ENCODE data around the gene TUBB2B.
"Not testable (repeated sequence)": the region's sequence is repeated elsewhere in the genome, so short reads cannot be mapped to it uniquely, and the experiment has no call there.

TUBB2B gene

DNA sequence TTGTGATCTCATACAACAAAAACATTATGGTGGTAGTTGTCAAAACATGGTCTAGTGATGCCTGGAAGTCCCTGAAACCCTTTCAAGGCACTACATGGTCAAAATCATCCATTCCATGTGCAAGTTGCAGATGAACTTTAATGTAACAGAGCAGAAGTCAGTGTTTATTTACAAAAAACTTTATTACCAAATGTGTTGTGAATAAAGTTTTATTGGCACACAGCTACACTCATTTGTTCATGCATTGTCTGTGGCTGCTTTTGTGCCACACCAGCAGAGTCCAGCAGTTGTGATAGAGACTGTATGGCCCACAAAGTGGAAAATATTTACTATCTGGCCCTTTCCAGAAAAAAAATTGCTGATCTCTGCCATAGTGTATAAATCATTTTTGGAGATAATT, 26.8 kb downstream of the TUBB2B start:
- Histone ChIP-seq H3K36me3 (ENCODE audit: insufficient read depth, insufficient read length, low read length) (no peaks in the 10 kb centered on the region), H3K9me3 (ENCODE audit: insufficient read depth, low read length) (no peaks in the 10 kb centered on the region), H3K4me3 (ENCODE audit: insufficient read length, low read depth) (no peak overlapping the region), H3K27me3 (ENCODE audit: insufficient read depth, insufficient read length) (no peaks in the 10 kb centered on the region), H3K4me1 (ENCODE audit: insufficient read depth, insufficient read length) (peaks cover 2% of the 10 kb centered on the region), H3K9ac (ENCODE audit: insufficient read length, low read depth) (no peak overlapping the region)
- no peak for TF ChIP-seq YY1 (IDR thresholded peaks at IDR 0.05; ENCODE audit: insufficient read depth, insufficient read length)
- no peak for TF ChIP-seq SUZ12 (IDR thresholded peaks at IDR 0.05; ENCODE audit: extremely low read depth, insufficient read depth, insufficient read length)
- no peak for TF ChIP-seq ZNF274 (IDR thresholded peaks at IDR 0.05; ENCODE audit: low read depth, low read length)
- DNase-seq (ENCODE audit: low read depth, low spot score) = no peak

- no peak overlapping the region for H3K9ac ChIP-seq (ENCODE audit: insufficient read length, low read depth)
- H3K27me3 ChIP-seq (ENCODE audit: insufficient read depth, insufficient read length) = no peaks in the 10 kb centered on the region
- H3K4me3 ChIP-seq (ENCODE audit: insufficient read length, low read depth) = no peak overlapping the region
- H3K9me3 ChIP-seq (ENCODE audit: insufficient read depth, low read length) = no peaks in the 10 kb centered on the region
- no peak for DNase-seq (ENCODE audit: low read depth, low spot score)
- H3K4me1 ChIP-seq (ENCODE audit: insufficient read depth, insufficient read length) = peaks cover 12% of the 10 kb centered on the region
- TF ChIP-seq YY1 (IDR thresholded peaks at IDR 0.05; ENCODE audit: insufficient read depth, insufficient read length) = no peak
- no peak for TF ChIP-seq SUZ12 (IDR thresholded peaks at IDR 0.05; ENCODE audit: extremely low read depth, insufficient read depth, insufficient read length)
- TF ChIP-seq ZNF274 (IDR thresholded peaks at IDR 0.05; ENCODE audit: low read depth, low read length) = no peak
- no peaks in the 10 kb centered on the region for H3K36me3 ChIP-seq (ENCODE audit: insufficient read depth, insufficient read length, low read length)
Measured at GRCh38 chr6:3199382-3199781, 28.1 kb downstream of the TUBB2B start.

DNA sequence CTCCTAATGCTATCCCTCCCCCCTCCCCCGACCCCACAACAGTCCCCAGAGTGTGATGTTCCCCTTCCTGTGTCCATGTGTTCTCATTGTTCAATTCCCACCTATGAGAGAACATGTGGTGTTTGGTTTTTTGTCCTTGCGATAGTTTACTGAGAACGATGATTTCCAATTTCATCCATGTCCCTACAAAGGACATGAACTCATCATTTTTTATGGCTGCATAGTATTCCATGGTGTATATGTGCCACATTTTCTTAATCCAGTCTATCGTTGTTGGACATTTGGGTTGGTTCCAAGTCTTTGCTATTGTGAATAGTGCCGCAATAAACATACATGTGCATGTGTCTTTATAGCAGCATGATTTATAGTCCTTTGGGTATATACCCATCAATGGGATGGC, 29.7 kb downstream of the TUBB2B start:
- H3K4me1 ChIP-seq (ENCODE audit: insufficient read depth, insufficient read length) = peaks cover 17% of the 10 kb centered on the region
- not testable (repeated sequence) for H3K36me3 ChIP-seq (ENCODE audit: insufficient read depth, insufficient read length, low read length); H3K9ac ChIP-seq (ENCODE audit: insufficient read length, low read depth); H3K27me3 ChIP-seq (ENCODE audit: insufficient read depth, insufficient read length); H3K9me3 ChIP-seq (ENCODE audit: insufficient read depth, low read length); H3K4me3 ChIP-seq (ENCODE audit: insufficient read length, low read depth); DNase-seq (ENCODE audit: low read depth, low spot score)

- no peaks in the 10 kb centered on the region for H3K36me3 ChIP-seq (ENCODE audit: insufficient read depth, insufficient read length, low read length)
- no peaks in the 10 kb centered on the region for H3K9me3 ChIP-seq (ENCODE audit: insufficient read depth, low read length)
- TF ChIP-seq ZNF274 (IDR thresholded peaks at IDR 0.05; ENCODE audit: low read depth, low read length) = no peak
- TF ChIP-seq SUZ12 (IDR thresholded peaks at IDR 0.05; ENCODE audit: extremely low read depth, insufficient read depth, insufficient read length) = no peak
- no peak for TF ChIP-seq YY1 (IDR thresholded peaks at IDR 0.05; ENCODE audit: insufficient read depth, insufficient read length)
- H3K4me1 ChIP-seq (ENCODE audit: insufficient read depth, insufficient read length) = peaks cover 17% of the 10 kb centered on the region
- no peak for DNase-seq (ENCODE audit: low read depth, low spot score)
- no peaks in the 10 kb centered on the region for H3K27me3 ChIP-seq (ENCODE audit: insufficient read depth, insufficient read length)
- H3K4me3 ChIP-seq (ENCODE audit: insufficient read length, low read depth) = no peak overlapping the region
- H3K9ac ChIP-seq (ENCODE audit: insufficient read length, low read depth) = no peak overlapping the region
Measured at GRCh38 chr6:3196770-3197169, 30.7 kb downstream of the TUBB2B start.

DNA sequence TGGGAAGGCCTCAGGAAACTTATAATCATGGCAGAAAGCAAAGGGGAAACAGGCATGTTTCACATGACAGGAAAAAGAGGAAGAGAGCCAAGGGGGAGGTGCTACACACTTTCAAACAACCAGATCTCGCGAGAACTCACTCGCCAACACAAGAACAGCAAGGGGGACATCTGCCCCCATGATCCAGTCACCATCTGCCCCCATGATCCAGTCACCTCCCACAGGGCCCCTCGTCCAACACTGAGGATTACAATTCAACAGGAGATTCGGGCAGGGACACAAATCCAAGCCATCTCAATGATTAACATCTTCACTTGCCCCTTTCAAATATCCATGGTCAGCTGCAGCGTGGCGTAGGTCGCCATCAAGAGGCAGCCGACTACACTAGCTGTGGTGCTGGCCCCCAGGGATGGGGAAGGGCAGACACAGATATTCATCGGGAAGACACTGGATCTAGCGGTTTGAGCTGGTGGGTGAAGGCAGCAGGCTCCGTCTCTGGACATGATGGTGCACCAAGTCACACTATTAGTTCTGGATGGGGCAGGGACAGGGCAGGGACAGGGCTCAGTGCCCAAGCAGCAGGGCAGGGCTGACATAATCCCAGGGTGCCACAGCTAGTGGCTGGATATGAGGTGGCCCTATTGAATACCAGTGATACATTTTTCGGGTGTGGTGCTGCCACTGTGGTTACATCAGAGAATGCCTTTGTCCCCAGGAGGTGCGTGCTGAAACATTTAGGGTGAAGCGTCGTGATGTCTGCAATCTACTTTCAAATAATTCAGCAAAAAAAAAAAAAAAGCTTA, 31.6 kb downstream of the TUBB2B start:
- TF ChIP-seq SUZ12 (IDR thresholded peaks at IDR 0.05; ENCODE audit: extremely low read depth, insufficient read depth, insufficient read length) = no peak
- no peak for TF ChIP-seq YY1 (IDR thresholded peaks at IDR 0.05; ENCODE audit: insufficient read depth, insufficient read length)
- TF ChIP-seq ZNF274 (IDR thresholded peaks at IDR 0.05; ENCODE audit: low read depth, low read length) = no peak
- H3K4me1 ChIP-seq (ENCODE audit: insufficient read depth, insufficient read length) = peaks cover 17% of the 10 kb centered on the region
- DNase-seq (ENCODE audit: low read depth, low spot score) = no peak
- H3K27me3 ChIP-seq (ENCODE audit: insufficient read depth, insufficient read length) = no peaks in the 10 kb centered on the region
- H3K9ac ChIP-seq (ENCODE audit: insufficient read length, low read depth) = peak overlapping the region; percentile 51
- no peak overlapping the region for H3K4me3 ChIP-seq (ENCODE audit: insufficient read length, low read depth)
- H3K9me3 ChIP-seq (ENCODE audit: insufficient read depth, low read length) = peaks cover 3% of the 10 kb centered on the region; the same call in 1 of the 2 replicates
- no peaks in the 10 kb centered on the region for H3K36me3 ChIP-seq (ENCODE audit: insufficient read depth, insufficient read length, low read length)

DNA sequence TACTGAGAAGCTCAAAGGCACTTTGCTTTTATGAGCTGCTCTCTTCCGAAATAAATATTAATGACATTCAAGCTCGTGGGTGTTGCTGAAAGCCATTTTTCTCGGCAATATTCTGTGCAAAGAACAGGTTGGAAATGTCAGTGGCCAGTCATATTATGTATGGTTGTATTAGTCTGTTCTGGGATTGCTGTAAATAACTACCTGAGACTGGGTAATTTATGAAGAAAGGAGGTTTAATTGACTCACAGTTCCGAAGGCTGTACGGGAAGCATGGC, 32.1 kb downstream of the TUBB2B start:
- H3K4me3 ChIP-seq (ENCODE audit: insufficient read length, low read depth) = no peak overlapping the region
- TF ChIP-seq YY1 (IDR thresholded peaks at IDR 0.05; ENCODE audit: insufficient read depth, insufficient read length) (no peak), SUZ12 (IDR thresholded peaks at IDR 0.05; ENCODE audit: extremely low read depth, insufficient read depth, insufficient read length) (no peak), ZNF274 (IDR thresholded peaks at IDR 0.05; ENCODE audit: low read depth, low read length) (no peak)
- no peaks in the 10 kb centered on the region for H3K36me3 ChIP-seq (ENCODE audit: insufficient read depth, insufficient read length, low read length)
- peaks cover 17% of the 10 kb centered on the region for H3K4me1 ChIP-seq (ENCODE audit: insufficient read depth, insufficient read length)
- no peak overlapping the region for H3K9ac ChIP-seq (ENCODE audit: insufficient read length, low read depth)
- DNase-seq (ENCODE audit: low read depth, low spot score) = no peak
- H3K9me3 ChIP-seq (ENCODE audit: insufficient read depth, low read length) = peaks cover 8% of the 10 kb centered on the region; the same call in 1 of the 2 replicates
- no peaks in the 10 kb centered on the region for H3K27me3 ChIP-seq (ENCODE audit: insufficient read depth, insufficient read length)

DNA sequence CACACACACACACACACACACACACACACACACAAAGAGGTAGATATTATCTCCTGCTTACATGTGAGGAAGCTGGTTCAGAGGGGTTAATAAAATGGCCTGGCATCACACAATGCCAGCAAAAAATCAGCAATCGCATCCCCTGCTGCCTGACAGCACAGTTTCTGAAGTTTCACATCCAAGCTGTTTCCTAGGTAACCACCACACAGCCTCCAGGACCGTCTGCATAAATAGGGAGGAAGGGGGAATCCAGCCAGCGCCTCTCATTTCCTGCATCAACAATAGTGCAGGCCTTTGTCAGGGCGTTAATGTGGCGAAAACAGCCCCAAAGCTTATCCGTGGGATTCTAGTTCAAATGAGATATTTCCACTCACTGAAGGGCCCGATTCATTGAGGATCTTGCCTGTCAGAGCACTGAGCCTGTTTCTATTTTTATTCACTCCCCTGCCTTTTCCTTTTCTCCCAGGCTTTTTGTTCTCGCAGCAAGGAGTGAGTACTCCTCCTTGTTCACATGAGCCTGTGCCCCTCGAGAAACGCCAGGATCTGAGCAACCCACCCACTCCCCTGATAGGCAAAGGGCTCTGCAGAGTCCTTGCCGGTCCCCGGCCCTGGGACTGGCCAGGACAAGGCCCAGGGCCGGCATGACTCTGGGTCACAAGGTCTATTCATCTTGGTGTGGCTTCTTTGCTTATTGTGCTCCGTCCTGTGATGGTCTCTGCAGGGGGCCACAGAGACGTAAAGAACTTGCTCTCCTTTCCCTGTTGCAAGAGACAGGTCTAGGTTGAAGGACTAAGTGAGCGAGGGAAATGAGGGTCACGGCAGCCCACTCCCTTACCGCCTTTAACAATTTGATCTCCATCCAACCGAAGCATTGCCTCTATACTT, 32.7 kb downstream of the TUBB2B start:
- Histone ChIP-seq H3K9me3 (ENCODE audit: insufficient read depth, low read length) (peaks cover 11% of the 10 kb centered on the region; the same call in 1 of the 2 replicates), H3K4me1 (ENCODE audit: insufficient read depth, insufficient read length) (peaks cover 17% of the 10 kb centered on the region), H3K9ac (ENCODE audit: insufficient read length, low read depth) (peak overlapping the region; percentile 39), H3K4me3 (ENCODE audit: insufficient read length, low read depth) (no peak overlapping the region), H3K27me3 (ENCODE audit: insufficient read depth, insufficient read length) (no peaks in the 10 kb centered on the region), H3K36me3 (ENCODE audit: insufficient read depth, insufficient read length, low read length) (no peaks in the 10 kb centered on the region)
- no peak for TF ChIP-seq YY1 (IDR thresholded peaks at IDR 0.05; ENCODE audit: insufficient read depth, insufficient read length)
- TF ChIP-seq ZNF274 (IDR thresholded peaks at IDR 0.05; ENCODE audit: low read depth, low read length) = no peak
- TF ChIP-seq SUZ12 (IDR thresholded peaks at IDR 0.05; ENCODE audit: extremely low read depth, insufficient read depth, insufficient read length) = no peak
- peak; percentile 58 for DNase-seq (ENCODE audit: low read depth, low spot score)

All from NT2/D1 (cell line).